KMS-11 (cell line): ENCODE measurements around the gene EYA3.

Source experiments
- H2AFZ ChIP-seq: fragments of 200-600 bp; sonication (generic); 2 replicates; pipeline ENCODE4 v1.6.1; 2016; ENCODE audit warnings: antibody characterized with exemption, mixed run types, low read depth
- H3K27ac ChIP-seq: fragments of 200-600 bp; sonication (generic); 2 replicates; pipeline ENCODE4 v1.6.1; 2016; ENCODE audit warnings: mild to moderate bottlenecking, mixed run types
- H3K27me3 ChIP-seq: fragments of 200-600 bp; sonication (generic); 2 replicates; pipeline ENCODE4 v1.6.1; 2017; ENCODE audit warnings: mild to moderate bottlenecking, low read depth, mixed run types, moderate library complexity; ENCODE audit not compliant: insufficient read depth
- H3K36me3 ChIP-seq: fragments of 200-600 bp; sonication (generic); 2 replicates; pipeline ENCODE4 v1.6.1; 2017; ENCODE audit warnings: mild to moderate bottlenecking, mixed run types; ENCODE audit not compliant: insufficient read depth
- H3K4me1 ChIP-seq: fragments of 200-600 bp; sonication (generic); 2 replicates; pipeline ENCODE4 v1.6.1; 2016; ENCODE audit warnings: mild to moderate bottlenecking, low read depth, mixed run types; ENCODE audit not compliant: poor library complexity, severe bottlenecking
- H3K4me2 ChIP-seq: fragments of 200-600 bp; sonication (generic); 2 replicates; pipeline ENCODE4 v1.7.0; 2016; ENCODE audit warnings: mild to moderate bottlenecking, mixed run types
- H3K4me3 ChIP-seq: fragments of 200-600 bp; sonication (generic); IDR thresholded peaks from 2 replicates; pipeline ENCODE4 v1.6.1; 2017; ENCODE audit warnings: low read depth, low read length, mixed read lengths; ENCODE audit not compliant: insufficient read depth
- H3K79me2 ChIP-seq: fragments of 200-600 bp; sonication (generic); 2 replicates; pipeline ENCODE4 v1.6.1; 2016; ENCODE audit warnings: low read depth, mixed run types; ENCODE audit not compliant: insufficient read depth
- H3K9ac ChIP-seq: fragments of 200-600 bp; sonication (generic); 2 replicates; pipeline ENCODE4 v1.6.1; 2016; ENCODE audit warnings: mild to moderate bottlenecking, mixed run types
- H4K20me1 ChIP-seq: fragments of 200-600 bp; sonication (generic); 2 replicates; pipeline ENCODE4 v1.6.1; 2016; ENCODE audit warnings: mild to moderate bottlenecking, mixed run types; ENCODE audit not compliant: insufficient read depth
- CTCF ChIP-seq: fragments of 200-600 bp; sonication (generic); conservative IDR thresholded peaks from 2 replicates; pipeline ENCODE4 v1.6.1; 2017; ENCODE audit warnings: low read depth, mild to moderate bottlenecking, antibody characterized with exemption, low read length, moderate library complexity, mixed read lengths

The EYA3 gene

GRCh38 chr1:28134651-28135207, 46.3 kb upstream of the EYA3 start:
- Histone ChIP-seq H3K79me2 (no peaks in the 10 kb centered on the region), H3K4me3 (no peak overlapping the region), H3K36me3 (no peaks in the 10 kb centered on the region), H3K27ac (no peak overlapping the region), H3K9ac (no peak overlapping the region), H3K4me1 (peaks cover 9% of the 10 kb centered on the region), H2AFZ (no peak overlapping the region), H4K20me1 (no peaks in the 10 kb centered on the region), H3K27me3 (no peaks in the 10 kb centered on the region), H3K4me2 (no peak overlapping the region)
- TF ChIP-seq CTCF = no peak

GRCh38 chr1:28132171-28133167, 44.1 kb upstream of the EYA3 start:
- Histone ChIP-seq H2AFZ (no peak overlapping the region), H3K27ac (no peak overlapping the region), H4K20me1 (no peaks in the 10 kb centered on the region), H3K36me3 (no peaks in the 10 kb centered on the region), H3K9ac (no peak overlapping the region), H3K4me1 (peaks cover 9% of the 10 kb centered on the region), H3K4me3 (no peak overlapping the region), H3K4me2 (no peak overlapping the region), H3K27me3 (no peaks in the 10 kb centered on the region), H3K79me2 (no peaks in the 10 kb centered on the region)
- no peak for TF ChIP-seq CTCF

GRCh38 chr1:28130901-28131300, 42.5 kb upstream of the EYA3 start:
- Histone ChIP-seq H2AFZ (no peak overlapping the region), H3K4me1 (peaks cover 9% of the 10 kb centered on the region)

GRCh38 chr1:28129150-28129549, 40.7 kb upstream of the EYA3 start:
- H3K4me1 ChIP-seq = peaks cover 9% of the 10 kb centered on the region
- H3K27me3 ChIP-seq = no peaks in the 10 kb centered on the region
- H3K4me3 ChIP-seq = no peak overlapping the region
- no peak overlapping the region for H3K9ac ChIP-seq
- H3K4me2 ChIP-seq = no peak overlapping the region
- no peak for TF ChIP-seq CTCF
- no peak overlapping the region for H3K27ac ChIP-seq
- no peaks in the 10 kb centered on the region for H3K36me3 ChIP-seq
- no peaks in the 10 kb centered on the region for H3K79me2 ChIP-seq
- no peaks in the 10 kb centered on the region for H4K20me1 ChIP-seq
- H2AFZ ChIP-seq = no peak overlapping the region

More at GRCh38 chr1:28130901-28131300, 42.5 kb upstream of the EYA3 start:
- H3K79me2 ChIP-seq = no peaks in the 10 kb centered on the region
- H4K20me1 ChIP-seq = no peaks in the 10 kb centered on the region
- no peak overlapping the region for H3K4me3 ChIP-seq
- H3K27me3 ChIP-seq = no peaks in the 10 kb centered on the region
- no peak overlapping the region for H3K9ac ChIP-seq
- no peak for TF ChIP-seq CTCF
- H3K36me3 ChIP-seq = no peaks in the 10 kb centered on the region
- no peak overlapping the region for H3K4me2 ChIP-seq
- H3K27ac ChIP-seq = no peak overlapping the region
